Activated effector memory CD4-positive, alpha-beta T cell treated with Interleukin-2 at 50 U/mL for 16 hours (primary cell): ENCODE results near the gene IRF2BP2.

ENCODE experiments used
- DNase-seq: peaks from one replicate; pipeline ENCODE4 v3.0.0-alpha.2; 2020

Gene IRF2BP2

DNA sequence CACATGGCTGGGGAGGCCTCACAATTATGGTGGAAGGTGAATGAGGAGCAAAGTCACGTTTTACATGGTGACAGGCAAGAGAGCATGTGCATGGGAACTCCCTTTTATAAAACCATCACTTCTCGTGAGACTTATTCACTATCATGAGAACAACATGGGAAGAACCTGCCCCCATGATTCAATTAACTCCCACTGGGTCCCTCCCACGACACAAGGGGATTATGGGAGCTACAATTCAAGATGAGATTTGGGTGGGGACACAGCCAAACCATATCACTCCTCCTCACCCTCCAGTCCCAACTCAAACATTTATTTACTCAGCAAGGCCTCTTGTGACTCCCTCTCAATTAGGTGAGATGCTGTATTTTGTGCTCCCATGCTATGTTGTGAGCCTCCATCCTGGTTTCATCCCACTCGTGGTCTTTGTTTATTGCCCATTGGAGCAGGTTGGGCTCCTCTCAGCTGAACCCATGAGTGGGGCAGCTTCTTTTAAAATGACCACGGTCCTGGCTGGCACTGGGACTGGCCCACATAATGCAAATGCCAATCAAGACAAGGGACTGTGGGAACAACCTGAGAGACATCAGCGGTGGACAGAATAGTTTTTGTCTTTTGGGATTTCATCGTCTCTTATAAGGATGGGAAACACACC is 28.8 kb downstream of the IRF2BP2 start:
- DNase-seq: no peak

DNA sequence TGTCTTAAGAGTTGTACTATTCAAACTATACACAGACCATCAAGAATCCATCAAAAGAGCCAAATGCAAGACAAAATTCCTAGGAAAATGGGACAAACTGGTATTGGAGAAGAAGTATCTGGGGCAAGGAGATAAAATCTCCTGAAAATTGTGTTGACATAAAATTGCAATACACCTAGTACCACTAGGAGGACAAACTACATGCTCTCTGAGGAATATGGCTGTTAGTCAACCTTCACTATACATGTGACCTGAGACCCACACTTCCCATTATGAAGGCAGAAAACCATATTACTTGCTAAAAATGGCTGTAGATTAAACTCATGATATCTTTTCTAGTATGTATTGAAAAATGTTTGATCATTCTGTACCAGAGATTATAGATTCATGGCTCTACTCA is 30.0 kb downstream of the IRF2BP2 start:
- DNase-seq: no peak

DNA sequence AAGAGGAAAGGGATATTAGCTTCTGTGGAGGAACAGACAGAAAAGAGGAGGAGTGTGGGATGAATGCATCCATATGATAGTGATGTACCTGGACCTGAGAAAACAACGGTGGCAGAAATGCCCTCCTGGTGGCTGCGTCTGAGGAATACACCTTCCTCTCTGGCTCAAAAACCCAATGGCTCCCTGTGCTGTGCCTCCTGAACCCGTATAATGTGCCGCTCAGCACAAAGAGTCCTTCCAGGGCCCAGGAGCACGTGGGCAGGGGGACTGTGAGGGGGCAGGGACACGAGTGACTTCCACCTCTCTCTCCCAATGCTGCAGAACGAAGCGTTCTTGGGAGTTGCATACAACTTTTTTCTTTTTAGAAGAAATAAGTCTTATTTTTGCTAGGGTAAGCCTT is 31.2 kb downstream of the IRF2BP2 start:
- DNase-seq: no peak

DNA sequence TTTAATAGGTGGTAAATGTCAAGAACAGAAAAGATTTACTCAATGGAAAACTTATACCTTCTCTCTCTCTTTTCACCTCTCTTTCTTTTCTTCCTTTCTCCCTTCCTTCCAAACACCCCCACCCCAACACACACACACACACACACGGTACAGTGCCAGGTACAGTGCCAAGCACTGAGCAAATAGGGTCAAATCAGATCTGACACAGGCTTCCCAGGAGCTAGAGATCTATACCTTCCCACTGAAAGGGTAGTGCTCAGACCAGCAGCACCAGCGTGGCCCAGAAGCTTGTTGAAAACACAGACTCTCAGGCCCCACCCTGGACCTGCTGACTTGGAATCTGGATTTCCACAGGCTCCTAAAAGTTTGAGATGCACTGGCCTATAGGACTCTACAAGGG is 31.9 kb downstream of the IRF2BP2 start:
- no peak for DNase-seq

- no peak for DNase-seq
Measured at GRCh38 chr1:234573711-234574299, 36.2 kb downstream of the IRF2BP2 start.

DNA sequence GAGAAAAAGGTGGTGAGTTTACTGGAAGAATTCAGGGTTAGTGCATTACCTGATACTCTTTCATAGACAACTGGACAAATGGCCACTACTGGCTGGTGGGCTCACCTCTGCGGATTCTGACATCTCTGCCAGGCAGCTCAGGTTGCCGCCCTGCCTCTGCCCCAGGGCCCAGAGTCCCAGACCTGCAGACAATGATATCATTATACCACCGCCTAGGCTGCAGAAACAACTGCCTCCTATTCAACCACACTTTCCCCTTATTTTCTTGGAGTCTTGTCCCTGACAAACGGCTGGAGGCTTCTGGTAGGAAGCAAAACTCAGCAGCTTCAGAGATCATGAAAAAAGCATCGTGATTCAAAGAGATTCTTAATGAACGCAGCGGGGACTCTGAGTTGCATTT is 37.0 kb downstream of the IRF2BP2 start:
- DNase-seq: no peak

GRCh38 chr1:234571702-234572101 is 38.3 kb downstream of the IRF2BP2 start:
- no peak for DNase-seq

GRCh38 chr1:234570329-234571120 is 39.5 kb downstream of the IRF2BP2 start:
- DNase-seq: no peak

DNA sequence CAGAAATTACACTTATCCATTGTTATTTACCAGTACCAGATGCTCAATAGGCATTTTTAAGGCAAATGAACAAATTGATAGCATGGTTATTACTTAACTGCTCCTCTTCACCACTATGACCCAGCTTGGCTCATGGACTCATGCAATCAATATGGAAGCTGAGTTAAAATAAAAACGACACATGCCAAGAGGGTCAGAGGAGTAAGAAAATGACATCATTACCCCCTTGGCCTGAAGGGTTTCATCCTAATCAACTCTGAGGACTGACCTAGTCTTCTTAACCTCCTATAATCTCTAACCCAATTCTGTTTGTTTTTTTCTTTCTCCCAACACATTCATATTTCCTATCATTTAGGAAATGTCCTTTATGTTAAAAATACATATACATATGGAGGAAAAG is 41.6 kb downstream of the IRF2BP2 start:
- DNase-seq: no peak

- no peak for DNase-seq
Measured at GRCh38 chr1:234565132-234565531, 44.8 kb downstream of the IRF2BP2 start.

GRCh38 chr1:234564035-234565029 is 45.6 kb downstream of the IRF2BP2 start:
- DNase-seq: no peak

DNA sequence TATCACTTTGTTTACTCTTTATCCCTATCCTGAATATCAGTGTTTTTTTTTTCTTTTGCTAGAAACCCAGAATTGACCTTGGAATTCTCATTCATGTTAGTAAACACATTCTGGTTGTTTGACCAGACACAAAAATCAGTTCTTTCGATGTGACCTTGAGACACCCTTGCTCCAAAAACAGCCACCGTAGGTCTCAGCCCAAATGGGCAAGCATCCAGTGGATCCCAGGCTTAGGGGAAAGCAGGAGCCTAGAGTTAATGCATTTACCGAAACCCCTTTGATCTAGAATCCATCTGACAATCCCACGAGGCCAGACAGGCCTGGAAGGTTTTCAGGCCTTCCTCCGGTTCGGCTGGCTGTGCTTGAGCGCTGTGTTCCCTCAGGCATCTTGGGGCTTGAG is 47.6 kb downstream of the IRF2BP2 start:
- no peak for DNase-seq

GRCh38 chr1:234561319-234561718 is 48.7 kb downstream of the IRF2BP2 start:
- no peak for DNase-seq

DNA sequence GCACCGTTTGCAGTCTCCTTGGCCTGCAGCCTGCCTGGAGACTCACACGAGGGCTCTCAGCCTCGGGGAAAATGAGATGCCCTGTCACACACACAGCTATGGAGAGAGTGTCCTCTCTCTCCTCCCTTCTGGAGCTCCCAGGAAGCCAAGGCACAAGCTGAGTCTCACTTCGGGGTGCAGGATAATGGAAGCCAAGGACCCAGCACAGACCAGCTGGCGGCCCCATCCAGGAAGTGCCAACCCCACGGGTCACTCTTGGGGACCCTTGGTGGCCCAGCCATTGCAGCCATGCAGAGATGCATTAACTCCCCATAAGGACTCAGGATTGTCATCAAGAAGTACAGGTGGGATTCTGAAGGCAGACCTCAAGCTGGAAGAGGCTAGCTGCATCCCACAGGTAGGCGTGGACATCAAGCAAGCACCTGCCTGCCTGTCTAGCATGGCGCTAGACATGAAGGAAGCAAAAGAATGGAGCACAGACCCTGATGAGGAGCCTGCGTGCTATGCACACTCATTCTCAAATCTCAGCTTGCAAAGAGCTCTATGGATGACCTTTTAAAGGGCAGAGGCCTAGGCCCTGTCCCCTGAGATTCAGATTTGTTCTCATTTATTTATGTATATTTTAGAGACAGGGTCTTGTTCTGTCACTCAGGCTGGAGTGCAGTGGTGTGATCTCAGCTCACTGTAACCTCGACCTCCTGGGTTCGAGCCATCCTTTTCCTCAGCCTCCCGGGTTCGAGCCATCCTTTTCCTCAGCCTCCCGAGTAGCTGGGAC is 49.9 kb downstream of the IRF2BP2 start:
- no peak for DNase-seq

DNA sequence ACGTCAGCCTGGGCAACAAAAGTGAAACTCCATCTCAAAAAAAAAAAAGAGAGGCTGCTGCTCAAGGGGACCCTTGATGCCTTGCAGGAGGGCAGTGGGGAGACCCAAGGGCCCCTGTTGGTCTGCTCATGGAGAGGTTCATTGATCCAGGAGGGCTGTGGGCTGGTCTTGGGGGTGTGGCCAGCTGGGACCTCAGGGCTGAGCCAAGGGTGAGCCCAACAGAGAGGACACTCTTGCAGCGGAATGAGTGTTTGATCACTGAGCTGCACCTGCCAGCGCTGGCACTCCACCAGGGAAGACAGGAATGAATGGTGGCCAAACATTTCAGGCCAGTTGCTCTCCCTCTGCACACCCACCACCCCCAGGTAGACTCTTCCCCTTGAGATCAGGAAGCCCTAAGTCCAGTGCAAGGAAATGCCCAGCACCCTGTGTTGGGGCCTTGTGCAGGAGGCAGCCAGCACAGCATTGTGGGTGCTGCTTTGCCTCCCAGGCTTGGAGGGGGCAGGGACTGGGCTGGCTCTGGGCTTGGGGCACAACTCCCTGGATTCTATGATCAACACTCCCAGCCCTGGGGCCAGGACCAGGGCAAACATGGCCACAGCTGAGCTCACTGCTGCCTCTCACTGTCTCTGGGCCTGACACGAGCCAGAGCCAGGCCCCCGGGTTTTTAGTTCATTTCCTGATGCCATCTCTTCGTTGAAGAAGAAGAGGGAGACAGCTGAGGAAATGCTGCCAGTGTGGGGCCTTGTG is 50.7 kb downstream of the IRF2BP2 start:
- DNase-seq: no peak

- no peak for DNase-seq
Measured at GRCh38 chr1:234558330-234558836, 51.6 kb downstream of the IRF2BP2 start.

GRCh38 chr1:234556245-234556943 is 53.6 kb downstream of the IRF2BP2 start:
- DNase-seq: no peak

DNA sequence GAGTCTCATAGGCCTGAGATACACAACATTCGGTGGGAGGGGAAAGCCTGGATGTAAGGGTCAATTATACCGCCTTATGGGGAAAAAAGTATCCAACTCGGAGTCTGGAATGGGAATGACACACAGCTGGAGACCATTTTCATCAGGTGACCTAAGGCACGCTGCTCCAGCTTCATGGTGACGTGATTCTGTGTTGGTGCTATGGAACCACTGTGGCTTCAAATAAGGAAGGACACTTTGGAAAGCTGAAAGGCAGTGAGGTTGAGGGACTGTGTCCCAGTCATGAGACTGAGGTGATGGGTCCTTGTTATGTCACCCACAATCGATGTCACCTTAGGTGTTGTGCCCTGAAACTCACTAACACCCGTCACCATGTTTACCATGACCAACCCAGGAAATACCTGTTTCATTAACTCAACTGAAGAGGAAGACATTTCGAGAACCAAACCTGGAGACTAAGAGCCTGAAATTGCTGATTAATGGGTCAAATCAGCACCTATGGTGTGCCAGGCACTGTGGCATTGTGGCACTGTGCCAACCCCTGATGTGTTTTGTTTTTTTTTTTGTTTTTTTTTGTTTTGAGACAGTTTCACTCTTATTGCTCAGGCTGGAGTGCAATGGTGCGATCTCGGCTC is 54.5 kb downstream of the IRF2BP2 start:
- no peak for DNase-seq

DNA sequence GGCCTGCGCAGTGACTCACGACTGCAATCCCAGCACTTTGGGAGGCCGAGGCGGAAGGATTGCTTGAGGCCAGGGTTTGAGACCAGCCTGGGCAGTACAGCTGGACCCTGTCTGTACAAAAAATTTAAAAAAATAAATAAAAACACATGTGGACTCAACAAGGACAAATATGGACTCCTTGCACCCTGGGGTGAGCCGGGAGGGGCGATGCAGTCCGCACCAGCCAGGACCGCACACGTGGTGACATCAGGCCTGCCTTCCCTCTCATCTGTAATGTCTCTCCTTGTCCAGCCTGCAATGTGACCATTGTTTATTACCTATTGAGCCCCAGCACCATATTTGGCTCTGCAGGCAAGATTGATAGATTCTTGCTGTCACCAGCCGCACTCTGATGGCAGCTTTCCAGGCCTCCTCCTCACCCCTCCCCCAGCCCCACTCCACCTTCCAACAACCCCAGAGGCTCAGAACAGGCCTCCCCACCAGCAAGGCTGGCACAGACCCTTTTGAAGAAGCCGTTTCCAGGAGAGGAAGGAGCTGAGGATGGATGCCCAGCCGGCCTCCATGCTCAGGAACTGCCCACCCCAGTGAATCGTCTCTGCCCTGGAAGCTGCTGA is 55.2 kb downstream of the IRF2BP2 start:
- DNase-seq: no peak
